ENCODE data around the gene IRX5. TPM values are rescaled to one million over a fixed set of nuclear protein-coding genes. Genes with fewer than 3 reads are reported as not detected.

The IRX5 gene
- polyA plus RNA-seq, 3 donors: 0.15 TPM; not detected in 2

GRCh38 chr16:54968784-54969183 is 38.1 kb downstream of the IRX5 start:
- Mint-ChIP-seq H3K27me3 (ENCODE audit: low read depth in 3 of 3) (peaks cover 3 to 6% (median 4%) of the 10 kb centered on the region in 3 donors), H3K4me1 (no peaks in the 10 kb centered on the region), H3K9me3 (peaks cover 0 to 7% (median 3%) of the 10 kb centered on the region in 7 donors), H3K27ac (no peak overlapping the region), H3K36me3 (no peaks in the 10 kb centered on the region), H3K4me3 (no peak overlapping the region)
- Histone ChIP-seq H4K20me1 (ENCODE audit: insufficient read depth, low read length) (no peaks in the 10 kb centered on the region), H3K4me2 (replicated peaks; ENCODE audit: extremely low read depth, low read length, poor library complexity, severe bottlenecking) (no peak overlapping the region), H3K9ac (ENCODE audit: insufficient read depth, low read length, poor library complexity, severe bottlenecking) (no peak overlapping the region), H3K4me3 (replicated peaks in 1 of 3; ENCODE audit: low read depth in 2 of 3, low read length in 3 of 3) (no peak overlapping the region), H3K27me3 (ENCODE audit: control insufficient read depth in 2 of 2, insufficient read depth in 2 of 2, low read length in 2 of 2) (no peaks in the 10 kb centered on the region), H3K9me3 (replicated peaks in 1 of 2; ENCODE audit: control insufficient read depth in 1 of 2, insufficient read depth in 1 of 2, low read length in 2 of 2) (peaks cover 0 to 6% of the 10 kb centered on the region in 2 donors), H3K27ac (ENCODE audit: low read depth in 1 of 2, low read length in 2 of 2) (no peak overlapping the region), H2AFZ (ENCODE audit: insufficient read depth, low read depth, low read length, poor library complexity, severe bottlenecking) (no peak overlapping the region), H3K4me1 (ENCODE audit: control insufficient read depth in 1 of 2, insufficient read depth in 2 of 2, low read length in 2 of 2) (no peaks in the 10 kb centered on the region), H3K36me3 (replicated peaks in 1 of 2; ENCODE audit: control insufficient read depth in 1 of 2, insufficient read depth in 2 of 2, low read length in 2 of 2) (no peaks in the 10 kb centered on the region), H3K79me2 (ENCODE audit: insufficient read depth, low read length) (no peaks in the 10 kb centered on the region)
- intact Hi-C loops (cut with micrococcal nuclease): no loop called here
- DNase-seq: no peak
- TF ChIP-seq, protein P1, sequence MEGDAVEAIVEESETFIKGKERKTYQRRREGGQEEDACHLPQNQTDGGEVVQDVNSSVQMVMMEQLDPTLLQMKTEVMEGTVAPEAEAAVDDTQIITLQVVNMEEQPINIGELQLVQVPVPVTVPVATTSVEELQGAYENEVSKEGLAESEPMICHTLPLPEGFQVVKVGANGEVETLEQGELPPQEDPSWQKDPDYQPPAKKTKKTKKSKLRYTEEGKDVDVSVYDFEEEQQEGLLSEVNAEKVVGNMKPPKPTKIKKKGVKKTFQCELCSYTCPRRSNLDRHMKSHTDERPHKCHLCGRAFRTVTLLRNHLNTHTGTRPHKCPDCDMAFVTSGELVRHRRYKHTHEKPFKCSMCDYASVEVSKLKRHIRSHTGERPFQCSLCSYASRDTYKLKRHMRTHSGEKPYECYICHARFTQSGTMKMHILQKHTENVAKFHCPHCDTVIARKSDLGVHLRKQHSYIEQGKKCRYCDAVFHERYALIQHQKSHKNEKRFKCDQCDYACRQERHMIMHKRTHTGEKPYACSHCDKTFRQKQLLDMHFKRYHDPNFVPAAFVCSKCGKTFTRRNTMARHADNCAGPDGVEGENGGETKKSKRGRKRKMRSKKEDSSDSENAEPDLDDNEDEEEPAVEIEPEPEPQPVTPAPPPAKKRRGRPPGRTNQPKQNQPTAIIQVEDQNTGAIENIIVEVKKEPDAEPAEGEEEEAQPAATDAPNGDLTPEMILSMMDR (IDR thresholded peaks at IDR 0.05): no peak
- 100% methylated on average over 2 of the region's 6 CpGs for WGBS (ENCODE audit: insufficient coverage)

DNA sequence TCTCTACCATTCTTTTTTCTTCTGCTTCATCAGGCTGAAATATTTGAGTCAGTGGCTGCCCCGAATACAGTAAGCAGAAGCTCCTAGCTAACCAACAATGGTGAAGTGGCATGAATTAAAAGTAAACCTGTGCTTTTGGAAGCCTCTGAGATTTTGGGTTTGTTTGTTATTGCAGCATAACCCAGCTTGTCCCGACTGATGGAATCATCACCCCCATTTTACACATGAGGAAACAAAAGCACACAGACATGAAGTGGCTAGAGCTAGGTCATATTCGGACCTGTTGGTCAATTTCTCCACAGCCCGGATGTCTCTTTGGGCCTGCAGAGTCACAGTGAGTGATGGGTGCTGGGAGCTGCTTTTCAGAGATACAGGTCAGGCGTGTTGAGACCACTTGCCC is 39.4 kb downstream of the IRX5 start:
- Mint-ChIP-seq H3K36me3 (no peaks in the 10 kb centered on the region), H3K27ac (no peak overlapping the region), H3K4me3 (no peak overlapping the region), H3K9me3 (peaks cover 4 to 11% (median 5%) of the 10 kb centered on the region in 7 donors), H3K27me3 (ENCODE audit: low read depth in 3 of 3) (peaks cover 2 to 6% (median 3%) of the 10 kb centered on the region in 3 donors), H3K4me1 (no peaks in the 10 kb centered on the region)
- H3K9ac ChIP-seq (ENCODE audit: insufficient read depth, low read length, poor library complexity, severe bottlenecking): no peak overlapping the region
- H3K27me3 ChIP-seq (ENCODE audit: control insufficient read depth in 2 of 2, insufficient read depth in 2 of 2, low read length in 2 of 2): no peaks in the 10 kb centered on the region
- DNase-seq: no peak
- H3K4me3 ChIP-seq (replicated peaks in 1 of 3; ENCODE audit: low read depth in 2 of 3, low read length in 3 of 3): no peak overlapping the region
- H2AFZ ChIP-seq (ENCODE audit: insufficient read depth, low read depth, low read length, poor library complexity, severe bottlenecking): no peak overlapping the region
- H4K20me1 ChIP-seq (ENCODE audit: insufficient read depth, low read length): no peaks in the 10 kb centered on the region
- no peak overlapping the region for H3K27ac ChIP-seq (ENCODE audit: low read depth in 1 of 2, low read length in 2 of 2)
- H3K36me3 ChIP-seq (replicated peaks in 1 of 2; ENCODE audit: control insufficient read depth in 1 of 2, insufficient read depth in 2 of 2, low read length in 2 of 2): no peaks in the 10 kb centered on the region
- H3K79me2 ChIP-seq (ENCODE audit: insufficient read depth, low read length): no peaks in the 10 kb centered on the region
- TF ChIP-seq, protein P1 (IDR thresholded peaks at IDR 0.05): no peak
- H3K4me2 ChIP-seq (replicated peaks; ENCODE audit: extremely low read depth, low read length, poor library complexity, severe bottlenecking): no peak overlapping the region
- 100% methylated on average over 1 of the region's 5 CpGs for WGBS (ENCODE audit: insufficient coverage)
- intact Hi-C loops (cut with micrococcal nuclease): no loop called here
- H3K9me3 ChIP-seq (replicated peaks in 1 of 2; ENCODE audit: control insufficient read depth in 1 of 2, insufficient read depth in 1 of 2, low read length in 2 of 2): peaks cover 0 to 6% of the 10 kb centered on the region in 2 donors
- no peaks in the 10 kb centered on the region for H3K4me1 ChIP-seq (ENCODE audit: control insufficient read depth in 1 of 2, insufficient read depth in 2 of 2, low read length in 2 of 2)
